HepG2 (cell line): Measurements from ENCODE around the gene PBX1.

Experiments
- HDAC1 ChIP-seq: sonication (generic); formaldehyde crosslinking; IDR thresholded peaks from 2 replicates; pipeline ENCODE4 v1.5.1; 2020; ENCODE audit warnings: mild to moderate bottlenecking, missing genetic modification reagents
- RNF2 ChIP-seq: fragments of 450-650 bp; conservative IDR thresholded peaks from 2 replicates; pipeline ENCODE4 v1.6.1; 2016; ENCODE audit warnings: low read depth
- ZFP82 ChIP-seq: sonication (generic); formaldehyde crosslinking; IDR thresholded peaks from 2 replicates; pipeline ENCODE4 v1.5.1; 2020; ENCODE audit warnings: mild to moderate bottlenecking, missing genetic modification reagents, borderline replicate concordance
- ZNF576 ChIP-seq: sonication (generic); formaldehyde crosslinking; IDR thresholded peaks from 2 replicates; pipeline ENCODE4 v1.4.0; 2020; ENCODE audit warnings: mild to moderate bottlenecking, missing genetic modification reagents
- ZSCAN22 ChIP-seq: sonication (generic); formaldehyde crosslinking; IDR thresholded peaks from 2 replicates; pipeline ENCODE4 v1.4.0; 2020; ENCODE audit warnings: mild to moderate bottlenecking, missing genetic modification reagents
- TF ChIP-seq, protein P1 (sequence below): sonication (generic); formaldehyde crosslinking; IDR thresholded peaks from 2 replicates; pipeline ENCODE4 v1.5.0; 2020; ENCODE audit warnings: mild to moderate bottlenecking, missing genetic modification reagents, moderate library complexity

- TF ChIP-seq, protein P1, sequence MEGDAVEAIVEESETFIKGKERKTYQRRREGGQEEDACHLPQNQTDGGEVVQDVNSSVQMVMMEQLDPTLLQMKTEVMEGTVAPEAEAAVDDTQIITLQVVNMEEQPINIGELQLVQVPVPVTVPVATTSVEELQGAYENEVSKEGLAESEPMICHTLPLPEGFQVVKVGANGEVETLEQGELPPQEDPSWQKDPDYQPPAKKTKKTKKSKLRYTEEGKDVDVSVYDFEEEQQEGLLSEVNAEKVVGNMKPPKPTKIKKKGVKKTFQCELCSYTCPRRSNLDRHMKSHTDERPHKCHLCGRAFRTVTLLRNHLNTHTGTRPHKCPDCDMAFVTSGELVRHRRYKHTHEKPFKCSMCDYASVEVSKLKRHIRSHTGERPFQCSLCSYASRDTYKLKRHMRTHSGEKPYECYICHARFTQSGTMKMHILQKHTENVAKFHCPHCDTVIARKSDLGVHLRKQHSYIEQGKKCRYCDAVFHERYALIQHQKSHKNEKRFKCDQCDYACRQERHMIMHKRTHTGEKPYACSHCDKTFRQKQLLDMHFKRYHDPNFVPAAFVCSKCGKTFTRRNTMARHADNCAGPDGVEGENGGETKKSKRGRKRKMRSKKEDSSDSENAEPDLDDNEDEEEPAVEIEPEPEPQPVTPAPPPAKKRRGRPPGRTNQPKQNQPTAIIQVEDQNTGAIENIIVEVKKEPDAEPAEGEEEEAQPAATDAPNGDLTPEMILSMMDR (CRISPR knock-in tag), result no peak
- no peak for TF ChIP-seq ZSCAN22 (CRISPR knock-in tag)
- no peak for TF ChIP-seq HDAC1 (CRISPR knock-in tag)
- no peak for TF ChIP-seq ZFP82 (CRISPR knock-in tag)
- TF ChIP-seq ZNF576 (CRISPR knock-in tag), result no peak
- no peak for TF ChIP-seq RNF2
Measured at GRCh38 chr1:164813776-164814175, 254.8 kb downstream of the PBX1 start.
